OCI-LY1 (cell line): ENCODE measurements around the gene MACROD2.
"Not testable (repeated sequence)": the region's sequence is repeated elsewhere in the genome, so short reads cannot be mapped to it uniquely, and the experiment has no call there.

Experiments
- H2AFZ ChIP-seq: fragments of 200-600 bp; sonication (generic), shearing (Covaris generic); 2 replicates; pipeline ENCODE4 v1.6.0; 2014; ENCODE audit warnings: antibody characterized with exemption, mild to moderate bottlenecking, low read length
- H3F3A ChIP-seq: fragments of 200-600 bp; sonication (generic), shearing (Covaris generic); 2 replicates; pipeline ENCODE4 v1.6.0; 2014; ENCODE audit warnings: mild to moderate bottlenecking, antibody characterized with exemption, low read length, moderate library complexity; ENCODE audit not compliant: insufficient read depth
- H3K27ac ChIP-seq: fragments of 200-600 bp; sonication (generic); 2 replicates; pipeline ENCODE4 v1.5.1; 2014; ENCODE audit warnings: low read length, mixed run types, mild to moderate bottlenecking, low read depth; ENCODE audit not compliant: poor library complexity, severe bottlenecking
- H3K27me3 ChIP-seq: fragments of 200-600 bp; sonication (generic); 2 replicates; pipeline ENCODE4 v1.6.0; 2014; ENCODE audit warnings: antibody characterized with exemption, mild to moderate bottlenecking, low read length, moderate library complexity; ENCODE audit not compliant: insufficient read depth
- H3K36me3 ChIP-seq: fragments of 200-600 bp; sonication (generic); 2 replicates; pipeline ENCODE4 v1.6.1; 2014; ENCODE audit warnings: mild to moderate bottlenecking, antibody characterized with exemption, low read length, moderate library complexity, mixed read lengths; ENCODE audit not compliant: insufficient read depth
- H3K4me1 ChIP-seq: fragments of 200-600 bp; sonication (generic); 2 replicates; pipeline ENCODE4 v1.5.1; 2014; ENCODE audit warnings: mild to moderate bottlenecking, low read length, moderate library complexity; ENCODE audit not compliant: insufficient read depth, severe bottlenecking
- H3K4me2 ChIP-seq: fragments of 200-600 bp; sonication (generic), shearing (Covaris generic); 2 replicates; pipeline ENCODE4 v1.6.1; 2014; ENCODE audit warnings: low read length
- H3K4me3 ChIP-seq: fragments of 200-600 bp; sonication (generic); 2 replicates; pipeline ENCODE4 v1.5.1; 2014; ENCODE audit warnings: low read length, low read depth, mild to moderate bottlenecking, mixed read lengths; ENCODE audit not compliant: poor library complexity, severe bottlenecking
- H3K79me2 ChIP-seq: fragments of 200-600 bp; shearing (Covaris generic); 2 replicates; pipeline ENCODE4 v1.6.1; 2016; ENCODE audit warnings: mixed run types, low read length, mixed read lengths; ENCODE audit not compliant: insufficient read depth
- H3K9ac ChIP-seq: fragments of 200-600 bp; sonication (generic), shearing (Covaris generic); 2 replicates; pipeline ENCODE4 v1.6.1; 2014; ENCODE audit warnings: mild to moderate bottlenecking, low read length, mixed read lengths
- H3K9me2 ChIP-seq: fragments of 200-600 bp; sonication (generic), shearing (Covaris generic); 2 replicates; pipeline ENCODE4 v1.6.1; 2014; ENCODE audit warnings: low read depth, mild to moderate bottlenecking, low read length, mixed read lengths
- H3K9me3 ChIP-seq: fragments of 200-600 bp; shearing (Covaris generic); 2 replicates; pipeline ENCODE4 v1.6.1; 2014; ENCODE audit warnings: low read length, mixed read lengths
- H4K20me1 ChIP-seq: fragments of 200-600 bp; sonication (generic), shearing (Covaris generic); 2 replicates; pipeline ENCODE4 v1.6.0; 2016; ENCODE audit warnings: mild to moderate bottlenecking, low read length; ENCODE audit not compliant: insufficient read depth
- CTCF ChIP-seq: fragments of 200-600 bp; sonication (generic), shearing (Covaris generic); IDR thresholded peaks from 2 replicates; pipeline ENCODE4 v1.5.1; 2017; ENCODE audit warnings: mild to moderate bottlenecking, antibody characterized with exemption, low read length, moderate library complexity, mixed read lengths
- EZH2 ChIP-seq: fragments of 200-600 bp; sonication (generic), shearing (Covaris generic); IDR thresholded peaks from 2 replicates; pipeline ENCODE4 v1.8.0; 2017; ENCODE audit warnings: borderline replicate concordance, mixed run types, mild to moderate bottlenecking, antibody characterized with exemption, low read length, moderate library complexity, mixed read lengths

Gene MACROD2

DNA sequence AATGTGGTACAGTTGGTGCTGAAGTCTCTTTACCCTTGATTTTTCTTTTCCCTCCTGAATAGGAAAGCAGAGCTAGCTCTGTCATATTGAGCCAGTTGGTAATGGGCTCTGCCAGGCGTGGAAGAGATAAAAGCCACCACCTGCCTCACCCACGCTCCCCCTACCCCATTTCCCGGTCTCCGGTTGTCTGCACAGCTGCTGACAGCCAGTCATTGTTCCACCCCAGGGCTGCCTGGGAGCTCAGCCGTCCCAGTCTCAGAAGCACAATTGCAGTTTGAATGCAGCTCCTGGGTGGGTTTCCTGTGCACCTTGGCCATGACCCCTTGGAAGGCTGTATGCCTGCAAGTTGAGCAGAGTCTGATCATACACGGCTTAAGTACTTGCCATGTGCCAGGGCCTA lies 1017.2 kb downstream of the MACROD2 start:
- Histone ChIP-seq H3K4me3 (no peak overlapping the region), H3K9ac (no peak overlapping the region), H3K36me3 (no peaks in the 10 kb centered on the region), H3K79me2 (no peaks in the 10 kb centered on the region), H3K27ac (no peak overlapping the region), H3K9me3 (no peaks in the 10 kb centered on the region), H3K4me2 (no peak overlapping the region), H3F3A (no peaks in the 10 kb centered on the region), H3K27me3 (no peaks in the 10 kb centered on the region), H4K20me1 (no peaks in the 10 kb centered on the region), H2AFZ (no peak overlapping the region), H3K9me2 (no peaks in the 10 kb centered on the region), H3K4me1 (no peaks in the 10 kb centered on the region)
- TF ChIP-seq CTCF, result no peak
- TF ChIP-seq EZH2, result no peak

- H3K4me2 ChIP-seq, H3K9ac ChIP-seq, H3K4me1 ChIP-seq, H3F3A ChIP-seq, H3K36me3 ChIP-seq, H3K4me3 ChIP-seq, H3K79me2 ChIP-seq, H3K9me2 ChIP-seq, H3K9me3 ChIP-seq, H4K20me1 ChIP-seq, H3K27me3 ChIP-seq, H3K27ac ChIP-seq, H2AFZ ChIP-seq: not testable (repeated sequence)
These were observed 1021.6 kb downstream of the MACROD2 start for GRCh38 chr20:15016875-15017274.

GRCh38 chr20:15018966-15019365 lies 1023.6 kb downstream of the MACROD2 start:
- Histone ChIP-seq H3F3A (no peaks in the 10 kb centered on the region), H3K27me3 (no peaks in the 10 kb centered on the region), H3K27ac (no peak overlapping the region), H3K79me2 (no peaks in the 10 kb centered on the region), H3K4me3 (no peak overlapping the region), H3K9me2 (no peaks in the 10 kb centered on the region), H3K4me1 (no peaks in the 10 kb centered on the region), H4K20me1 (no peaks in the 10 kb centered on the region), H2AFZ (no peak overlapping the region), H3K36me3 (no peaks in the 10 kb centered on the region), H3K4me2 (no peak overlapping the region), H3K9me3 (no peaks in the 10 kb centered on the region), H3K9ac (no peak overlapping the region)
- no peak for TF ChIP-seq CTCF
- no peak for TF ChIP-seq EZH2

DNA sequence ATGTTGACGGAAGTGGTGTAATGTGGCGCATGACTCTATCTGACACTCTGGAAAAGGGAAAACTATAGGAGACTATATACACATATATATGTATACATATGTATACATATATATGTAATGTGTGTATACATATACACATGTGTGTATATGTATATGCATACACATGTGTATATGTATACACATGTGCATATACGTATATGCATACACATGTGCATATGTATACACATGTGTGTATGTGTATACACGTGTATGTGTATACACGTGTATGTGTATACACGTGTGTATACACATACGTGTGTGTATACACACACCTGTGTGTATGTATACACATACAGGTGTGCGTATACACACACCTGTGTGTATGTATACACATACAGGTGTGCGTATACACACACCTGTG lies 1025.5 kb downstream of the MACROD2 start:
- Histone ChIP-seq H3K4me3 (no peak overlapping the region), H3F3A (no peaks in the 10 kb centered on the region), H3K9ac (no peak overlapping the region), H3K4me1 (no peaks in the 10 kb centered on the region), H3K9me3 (no peaks in the 10 kb centered on the region), H2AFZ (no peak overlapping the region), H3K4me2 (no peak overlapping the region), H3K9me2 (no peaks in the 10 kb centered on the region), H3K36me3 (no peaks in the 10 kb centered on the region), H3K27ac (no peak overlapping the region), H4K20me1 (no peaks in the 10 kb centered on the region), H3K79me2 (no peaks in the 10 kb centered on the region), H3K27me3 (no peaks in the 10 kb centered on the region)
- TF ChIP-seq EZH2 (no peak), CTCF (no peak)
